Cardiac fibroblast (primary cell): ENCODE data around the gene NAT9.

ENCODE experiments used
- DNase-seq, 2 donors: peaks; one replicate each; pipeline versions ENCODE4 v3.0.0 to v3.0.0-alpha.2; 2010; ENCODE audit warnings: low read depth in 2 of 2
- H3K4me3 ChIP-seq, 2 donors: replicated peaks in 1 of 2; 1 replicate in 1 of 2; 2 replicates in 1 of 2; pipeline ENCODE4 v1.5.1; 2011; ENCODE audit warnings: low read depth in 2 of 2, low read length in 2 of 2, mild to moderate bottlenecking in 2 of 2, moderate library complexity in 1 of 2
- CTCF ChIP-seq: IDR thresholded peaks from one replicate; pipeline ENCODE4 v1.5.1; 2011; ENCODE audit warnings: low read depth, mild to moderate bottlenecking, low read length, inconsistent platforms

Gene NAT9

GRCh38 chr17:74812109-74813009 lies 36.2 kb upstream of the NAT9 start:
- TF ChIP-seq CTCF, result no peak
- H3K4me3 ChIP-seq, result no peak overlapping the region
- no peak for DNase-seq

GRCh38 chr17:74810699-74811485 lies 34.7 kb upstream of the NAT9 start:
- TF ChIP-seq CTCF, result no peak
- no peak for DNase-seq
- no peak overlapping the region for H3K4me3 ChIP-seq

- no peak for DNase-seq
- TF ChIP-seq CTCF, result no peak
- H3K4me3 ChIP-seq, result no peak overlapping the region
These were observed 32.7 kb upstream of the NAT9 start for GRCh38 chr17:74808714-74809430.

- no peak overlapping the region for H3K4me3 ChIP-seq
- TF ChIP-seq CTCF, result no peak
- no peak for DNase-seq
These were observed 31.8 kb upstream of the NAT9 start for GRCh38 chr17:74807925-74808324.

GRCh38 chr17:74807441-74807840 lies 31.3 kb upstream of the NAT9 start:
- H3K4me3 ChIP-seq, result no peak overlapping the region
- no peak for TF ChIP-seq CTCF
- no peak for DNase-seq

- no peak for TF ChIP-seq CTCF
- H3K4me3 ChIP-seq, result no peak overlapping the region
- no peak for DNase-seq
These were observed 30.2 kb upstream of the NAT9 start for GRCh38 chr17:74806334-74806733.
